Measurements from ENCODE around the gene SORCS3.

Gene SORCS3

DNA sequence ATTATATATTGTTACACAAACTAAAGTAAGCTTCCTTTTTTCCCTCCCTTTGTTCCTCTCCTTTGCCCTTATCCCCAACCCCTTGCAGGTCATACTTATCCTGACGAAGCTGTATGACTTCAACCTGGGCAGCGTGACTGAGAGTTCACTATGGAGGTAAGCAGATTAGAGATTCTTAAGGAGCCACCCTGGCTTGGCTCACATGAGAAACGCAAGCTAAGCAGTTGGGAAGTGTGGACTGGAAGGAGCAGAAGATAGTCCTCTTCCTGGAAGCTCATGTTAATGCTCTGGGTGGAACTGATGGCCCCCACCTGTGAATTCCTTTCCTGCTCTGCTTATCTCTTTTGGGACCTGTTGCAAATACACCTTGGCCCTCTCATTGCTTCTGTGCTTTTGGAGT, 201.6 kb downstream of the SORCS3 start:
- no peak for DNase-seq (ENCODE audit: low read depth in 2 of 2)

DNA sequence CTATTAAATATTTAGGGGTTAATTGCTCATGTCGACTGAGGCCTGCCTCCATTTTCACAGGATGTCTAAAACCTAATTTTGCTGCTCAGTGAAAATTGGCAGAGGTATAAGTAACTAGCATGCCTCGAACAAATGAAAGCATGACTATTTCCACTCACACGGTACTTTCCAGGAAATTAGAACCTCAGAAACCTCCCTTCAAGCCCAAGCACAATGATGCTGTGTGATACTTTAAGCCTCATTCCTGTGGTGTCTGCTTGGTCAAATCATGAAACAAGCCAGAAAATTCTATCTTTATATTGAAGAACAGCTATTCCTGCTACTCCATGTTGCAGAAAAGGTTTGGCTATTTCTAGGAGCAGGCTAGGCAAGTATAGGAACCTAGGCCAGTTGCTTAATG, 203.0 kb downstream of the SORCS3 start:
- no peak for DNase-seq (ENCODE audit: low read depth in 2 of 2)

DNA sequence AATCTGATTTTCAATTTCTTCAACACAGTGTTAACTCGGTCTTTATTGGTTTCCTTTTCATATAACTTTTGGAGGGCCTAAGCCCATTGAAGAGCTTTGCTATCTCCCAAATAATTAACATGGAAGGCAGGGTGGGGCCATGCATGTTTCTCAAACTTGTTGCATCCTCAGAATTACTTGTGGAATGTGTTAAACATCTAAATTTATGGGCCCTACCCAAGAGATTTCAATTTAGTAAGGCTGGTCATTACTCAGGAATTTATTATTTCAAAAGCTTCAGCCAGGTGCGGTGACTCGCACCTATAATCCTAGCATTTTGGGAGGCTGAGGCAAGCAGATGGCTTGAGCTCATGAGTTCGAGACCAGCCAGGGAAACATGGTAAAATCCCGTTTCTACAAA, 208.9 kb downstream of the SORCS3 start:
- no peak for DNase-seq (ENCODE audit: low read depth in 2 of 2)

DNA sequence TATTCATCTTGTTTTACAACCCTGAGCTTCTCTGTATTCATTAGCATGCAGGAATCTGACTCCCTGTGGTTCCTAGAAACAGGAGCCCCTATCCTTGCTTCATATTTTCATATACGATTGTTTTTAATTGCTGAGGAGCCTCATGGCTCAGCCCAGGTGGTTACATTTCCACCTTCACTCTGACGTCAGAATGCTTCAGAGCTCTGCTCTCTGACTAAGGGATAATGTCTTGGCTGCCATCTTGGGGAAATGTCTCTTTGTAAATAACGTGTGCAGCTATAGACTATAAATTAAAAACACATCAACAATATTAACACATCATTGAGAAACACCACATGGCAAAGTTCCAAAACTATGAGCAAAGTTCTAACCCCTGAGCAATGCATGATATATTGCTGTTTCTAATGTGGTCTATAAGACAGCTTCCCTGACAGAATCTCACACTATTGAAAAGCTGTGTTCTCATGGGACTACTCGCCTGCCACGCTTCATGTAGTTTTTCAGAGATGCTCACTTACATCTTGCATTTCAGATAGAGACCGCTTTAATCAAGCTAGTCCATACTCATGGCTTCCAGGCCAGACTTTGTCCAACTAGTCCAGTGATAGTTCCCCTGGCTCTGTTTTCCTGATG, 227.0 kb downstream of the SORCS3 start:
- DNase-seq (ENCODE audit: low read depth in 2 of 2) = no peak

DNA sequence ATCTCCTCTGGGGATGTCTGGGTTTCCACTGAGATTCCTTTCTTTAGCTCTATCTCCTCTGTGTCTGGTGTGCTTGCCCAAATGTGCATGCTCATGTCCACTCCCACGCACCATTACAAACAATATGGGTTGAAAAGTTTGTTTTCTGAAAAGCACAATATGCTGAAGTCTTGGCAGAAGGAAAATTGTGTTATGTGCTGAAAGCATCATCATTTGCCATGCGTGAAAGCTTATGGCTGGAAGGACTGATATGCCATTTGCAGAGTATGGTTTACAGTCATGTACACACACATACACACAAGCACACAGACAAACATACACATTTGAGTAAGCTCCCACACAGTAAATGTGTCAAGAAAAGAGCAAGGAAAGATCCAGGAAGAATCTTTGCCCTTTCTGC, 231.6 kb downstream of the SORCS3 start:
- no peak for DNase-seq (ENCODE audit: low read depth in 2 of 2)

DNA sequence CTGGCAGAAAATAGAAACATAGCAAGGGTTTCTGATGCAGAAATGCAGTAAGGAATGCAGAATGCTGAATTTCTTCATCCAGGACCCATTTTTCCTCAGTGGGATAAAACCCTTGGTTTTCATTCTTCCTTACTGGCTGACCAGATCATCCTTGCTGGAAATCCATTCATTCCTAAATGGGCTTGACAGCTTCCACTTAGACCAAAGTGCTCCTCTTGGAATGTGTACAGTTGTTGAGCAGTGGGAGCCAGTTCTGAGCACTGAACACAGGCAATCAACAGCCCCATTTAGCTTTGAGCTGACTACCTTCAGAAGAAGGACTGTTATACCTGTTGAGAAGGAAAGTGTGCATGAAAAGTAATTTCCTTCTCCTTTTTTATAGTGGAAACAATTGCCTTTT, 232.1 kb downstream of the SORCS3 start:
- DNase-seq (ENCODE audit: low read depth in 2 of 2) = no peak

DNA sequence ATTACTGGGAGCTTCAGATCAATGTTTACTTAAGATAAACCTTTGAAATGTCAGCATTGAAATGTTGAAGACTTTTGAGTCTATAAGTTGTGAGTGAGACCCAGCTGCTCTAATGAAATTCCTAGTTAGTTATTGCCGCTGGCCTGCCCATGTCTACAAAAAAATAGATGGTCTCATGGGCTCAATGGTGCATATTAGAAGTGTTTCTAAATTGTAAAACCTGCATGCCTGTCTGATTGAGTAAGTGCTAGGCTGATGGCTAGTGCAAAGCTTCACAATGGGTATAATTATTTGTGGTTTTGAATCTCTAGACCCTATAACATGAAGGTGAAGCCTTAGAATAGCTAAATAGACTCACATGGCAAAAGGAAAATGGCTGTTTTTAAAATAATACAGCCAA, 234.5 kb downstream of the SORCS3 start:
- no peak for DNase-seq (ENCODE audit: low read depth in 2 of 2)

DNA sequence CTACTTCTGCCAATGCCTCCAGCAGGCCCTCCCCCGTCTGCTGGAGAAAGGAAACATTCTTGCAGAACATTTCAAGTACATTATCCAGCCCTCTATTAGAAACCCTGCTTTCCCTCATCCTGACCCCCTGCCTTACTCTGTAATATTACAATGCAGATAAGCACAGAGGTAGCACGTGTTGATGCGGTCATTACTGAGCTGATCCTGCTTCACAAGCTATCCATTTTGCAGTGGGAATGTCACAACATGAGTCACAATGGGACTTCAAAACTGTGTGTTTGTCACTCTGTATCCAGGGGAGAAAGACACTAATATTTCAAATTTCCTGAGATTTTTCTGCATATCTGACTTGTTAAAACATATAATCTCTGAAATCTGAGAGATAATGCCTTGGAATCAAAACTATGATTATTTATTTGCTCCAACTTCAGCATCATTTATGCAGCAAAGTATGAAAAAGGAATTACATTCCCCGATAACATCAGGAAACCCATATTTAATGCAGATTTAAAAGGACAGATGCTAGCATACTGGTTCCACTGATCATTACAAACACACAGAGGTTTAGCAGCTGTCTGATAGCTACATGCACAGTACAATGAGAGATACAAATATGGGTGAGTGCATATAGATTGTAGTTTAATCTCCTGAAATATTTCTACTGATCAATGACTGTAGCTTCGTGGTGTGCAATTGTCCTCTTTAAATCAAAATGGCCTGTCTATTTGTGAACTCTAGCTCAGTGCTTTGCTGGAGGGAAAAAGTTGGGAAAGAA, 239.7 kb downstream of the SORCS3 start:
- no peak for DNase-seq (ENCODE audit: low read depth in 2 of 2)

DNA sequence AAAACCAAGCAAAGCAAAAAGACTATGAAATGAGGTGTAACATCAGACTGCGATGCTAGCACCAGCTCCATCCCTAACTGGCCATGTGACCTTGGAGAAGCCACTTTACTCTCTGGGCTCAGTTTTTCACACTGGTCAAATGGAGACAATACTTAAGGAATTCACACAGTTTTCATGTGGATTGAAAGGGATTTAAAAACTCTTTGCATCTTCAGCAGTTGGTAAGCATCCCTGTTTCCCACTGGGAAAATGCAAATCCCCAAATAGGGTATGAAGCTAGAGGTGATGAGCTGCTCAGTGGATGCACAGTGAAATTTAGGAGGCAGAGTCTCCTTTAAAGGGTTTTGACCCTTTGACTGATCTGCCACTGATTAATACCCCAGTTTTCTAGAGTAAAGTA, 240.7 kb downstream of the SORCS3 start:
- no peak for DNase-seq (ENCODE audit: low read depth in 2 of 2)

DNA sequence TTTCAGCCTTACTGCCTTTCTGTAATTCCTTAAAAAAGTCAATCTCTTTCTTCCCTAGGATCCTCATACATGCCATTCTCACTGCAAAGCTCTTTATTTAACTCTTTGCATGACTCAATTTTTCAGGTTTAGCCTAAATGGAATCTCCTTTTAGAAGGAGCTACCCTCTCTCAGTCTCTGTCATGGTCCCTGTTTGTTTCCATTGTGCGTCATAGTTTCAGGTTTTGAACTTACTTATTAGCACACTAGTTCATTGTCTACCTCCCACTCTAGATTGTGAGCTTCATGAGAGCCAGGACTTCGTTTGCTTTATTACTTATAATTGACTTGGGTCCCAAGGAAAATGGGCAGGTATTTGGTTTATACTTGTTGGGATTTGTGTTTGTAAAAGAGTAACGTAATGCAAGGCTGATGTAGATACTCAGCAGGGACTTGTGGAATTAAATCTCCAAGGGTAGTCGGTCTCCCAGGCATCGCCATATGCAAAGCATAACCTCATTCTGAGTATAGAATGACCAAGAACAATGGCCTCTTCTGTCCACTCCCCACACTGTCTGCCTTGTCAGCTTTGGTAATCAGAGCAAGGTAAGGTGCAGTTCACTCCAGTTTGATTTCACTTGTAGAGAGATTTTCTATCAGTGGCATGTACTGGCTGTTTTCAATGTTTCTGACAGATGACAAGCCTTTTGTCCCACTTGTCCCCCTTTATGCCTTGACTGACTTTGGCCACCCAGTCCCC, 252.0 kb downstream of the SORCS3 start:
- DNase-seq (ENCODE audit: low read depth in 2 of 2) = no peak

DNA sequence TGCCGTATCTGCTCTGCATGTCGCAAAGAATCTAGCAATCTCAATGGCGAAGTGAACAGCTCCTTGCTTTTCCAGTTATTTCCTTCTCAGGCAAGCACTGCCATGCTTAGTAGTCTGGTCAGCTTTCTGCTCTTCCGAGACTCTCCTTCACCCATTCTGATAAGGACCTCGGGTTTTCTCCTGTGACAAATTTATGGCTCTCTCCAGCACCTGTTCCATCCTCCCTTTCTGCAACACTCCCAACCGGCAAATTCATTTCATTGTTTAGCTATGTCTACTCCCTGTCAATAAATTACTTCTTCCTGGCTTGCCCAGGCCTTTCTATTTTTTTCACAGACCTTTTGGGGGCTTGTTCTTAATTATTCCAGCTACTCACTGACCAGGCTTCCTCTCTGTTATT, 252.6 kb downstream of the SORCS3 start:
- DNase-seq (ENCODE audit: low read depth in 2 of 2) = no peak

DNA sequence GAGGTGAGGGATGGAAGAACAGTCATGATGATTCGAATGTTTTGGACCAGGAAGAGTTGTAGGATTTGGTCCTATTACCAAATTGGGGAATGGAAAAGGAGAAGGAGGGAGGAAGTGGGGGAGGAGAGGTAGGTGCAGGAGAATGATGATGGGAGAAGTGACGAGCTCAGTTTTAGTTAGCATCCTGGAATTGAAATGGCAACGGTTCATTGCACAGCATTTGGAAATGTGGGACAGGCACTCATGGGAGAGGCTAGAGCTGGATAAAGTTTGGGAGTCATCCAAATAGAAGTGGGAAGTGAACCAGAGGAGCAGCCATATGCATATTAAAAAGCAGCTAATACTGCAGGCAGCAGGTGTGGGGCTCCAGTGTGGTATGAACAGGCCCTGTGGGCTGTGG, 253.6 kb downstream of the SORCS3 start:
- DNase-seq (ENCODE audit: low read depth in 2 of 2) = no peak

DNA sequence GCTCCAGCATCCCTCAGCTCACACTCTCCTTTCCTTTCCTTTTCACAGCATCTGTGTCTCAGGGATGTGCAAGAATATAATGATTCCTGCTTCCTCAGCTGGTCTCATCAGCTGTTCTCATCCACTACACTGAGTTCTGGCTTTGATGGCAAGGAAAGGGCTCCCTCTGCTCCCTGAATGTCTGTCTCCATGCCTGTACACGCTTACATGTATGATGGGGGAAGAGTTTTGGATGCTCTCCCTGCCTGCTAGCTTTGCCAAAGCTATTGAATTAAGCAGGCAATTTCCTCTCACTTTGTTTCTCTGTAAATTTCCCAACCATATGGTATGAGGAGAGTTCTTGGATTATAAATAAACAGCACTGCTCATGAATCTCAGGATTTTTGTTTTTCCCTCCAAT, 254.5 kb downstream of the SORCS3 start:
- no peak for DNase-seq (ENCODE audit: low read depth in 2 of 2)

DNA sequence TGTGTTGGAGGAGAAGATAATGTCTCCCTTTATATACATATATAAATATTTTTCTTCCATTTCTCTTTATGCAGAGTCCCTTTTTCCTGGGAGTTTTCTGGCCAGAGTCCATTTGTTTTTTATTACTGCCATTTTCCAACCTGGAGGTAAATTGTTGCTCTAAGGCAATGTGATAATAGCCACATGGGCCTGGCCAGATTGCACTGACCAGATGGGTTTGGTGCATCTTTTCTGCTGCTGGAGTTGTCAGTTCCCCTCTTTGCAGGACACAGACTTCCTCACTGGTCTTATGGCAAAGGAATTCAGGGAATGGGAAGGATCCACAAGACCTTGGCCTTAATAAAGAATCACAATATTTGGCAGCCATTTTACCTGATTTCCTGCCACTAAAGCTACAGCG, 254.9 kb downstream of the SORCS3 start:
- no peak for DNase-seq (ENCODE audit: low read depth in 2 of 2)

DNA sequence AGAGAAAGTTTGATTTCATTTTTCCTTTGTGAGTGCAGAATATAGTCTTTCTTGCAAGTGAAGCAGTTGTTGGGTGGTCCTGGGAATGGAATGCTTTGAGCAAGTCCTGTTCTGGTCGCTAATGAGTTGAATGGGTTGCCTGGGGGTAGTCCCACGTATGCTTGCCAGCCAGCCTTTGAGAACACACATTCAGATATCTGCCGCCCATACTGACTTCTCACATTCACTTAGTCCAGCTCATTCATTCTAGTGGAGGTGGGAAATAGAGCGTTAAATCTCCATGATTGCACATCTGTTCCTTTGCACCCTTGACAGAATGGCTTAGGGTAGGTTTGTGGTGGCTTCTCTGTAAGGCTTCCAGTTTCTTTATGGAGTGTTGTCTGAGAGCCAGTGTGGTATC, 256.6 kb downstream of the SORCS3 start:
- DNase-seq (ENCODE audit: low read depth in 2 of 2) = no peak

DNA sequence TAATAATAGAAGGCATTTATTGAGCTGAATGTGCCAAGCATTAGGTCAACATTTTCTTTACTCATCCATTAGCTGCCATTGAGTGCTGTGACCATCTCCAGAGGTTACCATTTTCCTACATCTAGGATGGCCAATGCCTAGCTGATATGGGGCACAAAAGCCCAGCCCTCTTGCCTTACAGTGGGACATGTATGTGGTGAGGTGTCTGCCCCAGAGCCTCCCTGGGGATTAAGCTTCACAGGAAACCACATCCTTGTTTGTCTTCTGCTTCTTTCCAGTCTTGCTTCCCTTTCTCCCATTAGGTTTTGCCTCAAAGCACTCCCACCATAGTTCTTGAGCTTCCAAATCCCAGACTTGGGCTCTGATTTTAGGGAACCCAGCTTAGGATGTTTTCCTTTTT, 258.7 kb downstream of the SORCS3 start:
- DNase-seq (ENCODE audit: low read depth in 2 of 2) = no peak

DNA sequence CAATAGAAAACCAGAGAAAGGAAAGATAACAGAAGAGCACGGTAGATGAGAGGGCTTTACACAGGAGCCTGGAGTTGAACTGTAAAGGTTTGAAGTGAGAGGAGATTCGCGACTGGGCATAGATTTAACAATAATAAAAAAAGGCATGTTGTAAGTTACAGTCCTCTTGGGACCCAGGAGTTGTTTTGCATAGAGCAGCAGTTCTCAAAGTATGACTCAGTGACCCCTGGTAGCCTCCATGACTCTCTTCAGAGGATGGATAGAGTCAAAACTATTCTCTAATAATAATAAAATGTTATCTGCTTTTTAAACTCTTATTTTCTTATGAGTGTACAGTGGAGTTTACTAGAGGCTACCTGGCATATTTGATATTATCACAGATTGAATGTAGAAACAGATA, 262.3 kb downstream of the SORCS3 start:
- peak in 1 of 2 experiments; percentile 0 for DNase-seq (ENCODE audit: low read depth in 2 of 2)

DNA sequence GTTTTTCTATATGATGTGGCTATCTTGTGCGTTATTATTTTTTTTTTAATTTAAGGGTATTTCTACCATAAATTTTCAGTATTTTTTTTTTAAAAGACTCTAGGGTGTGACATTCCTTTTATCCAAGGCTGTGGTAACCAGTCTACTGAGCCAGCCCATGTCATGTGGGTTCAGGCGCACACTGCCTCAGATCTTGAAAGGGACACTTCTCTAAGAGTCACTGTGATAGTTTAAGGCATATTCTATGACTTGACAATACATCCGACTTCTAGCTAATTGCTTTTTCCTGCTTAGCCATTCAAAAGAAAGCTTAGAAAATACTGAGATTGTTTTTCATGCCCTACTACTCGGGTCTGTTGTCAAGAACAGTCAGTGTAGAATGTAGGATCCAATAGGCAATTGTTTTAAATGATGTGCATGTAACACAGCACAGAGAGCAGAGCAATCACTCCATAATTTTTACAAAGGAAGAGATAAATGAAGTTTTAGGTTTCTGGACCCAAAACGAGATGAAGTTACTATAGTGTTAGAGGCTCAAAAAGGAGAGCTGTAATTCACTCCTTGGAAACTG, 263.7 kb downstream of the SORCS3 start:
- no peak for DNase-seq (ENCODE audit: low read depth in 2 of 2)

DNA sequence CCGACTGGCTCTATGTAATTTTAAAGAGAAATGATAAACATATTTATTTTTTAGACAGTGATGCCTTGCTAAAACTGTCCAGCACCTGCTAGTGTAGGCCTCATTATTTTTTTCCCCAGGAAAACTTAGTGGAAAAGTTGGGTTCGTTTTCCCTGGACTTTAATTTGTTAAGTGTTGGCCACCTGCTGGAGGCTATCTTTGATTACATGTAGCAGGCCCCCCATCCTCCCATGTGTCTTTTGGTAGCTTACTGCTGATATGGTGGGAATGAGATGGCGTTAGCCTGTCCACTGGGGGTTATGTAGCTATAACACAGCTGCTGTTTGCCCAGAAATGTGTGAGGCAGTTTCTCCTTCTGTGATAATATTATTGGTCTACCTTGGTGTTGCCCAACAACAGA, 265.0 kb downstream of the SORCS3 start:
- no peak for DNase-seq (ENCODE audit: low read depth in 2 of 2)

DNA sequence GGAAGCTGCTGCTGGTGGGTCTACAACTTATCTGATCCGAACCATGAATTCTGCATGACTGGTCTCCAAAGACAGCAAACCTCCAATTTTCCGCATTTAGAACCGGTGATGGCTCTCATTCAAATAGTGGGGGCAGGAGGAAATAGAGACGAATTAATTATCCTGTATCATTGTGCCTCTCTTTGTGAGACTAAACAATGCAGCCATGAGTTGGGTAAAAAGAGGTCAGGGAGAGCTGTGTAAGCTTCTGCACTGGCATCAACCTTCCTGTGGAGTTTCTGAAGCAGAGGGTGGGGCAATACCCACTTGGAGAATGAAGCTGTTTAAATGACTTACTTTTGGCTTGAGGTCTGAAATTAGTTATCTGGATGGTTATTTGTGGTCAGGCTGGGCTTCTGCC, 266.4 kb downstream of the SORCS3 start:
- no peak for DNase-seq (ENCODE audit: low read depth in 2 of 2)

DNA sequence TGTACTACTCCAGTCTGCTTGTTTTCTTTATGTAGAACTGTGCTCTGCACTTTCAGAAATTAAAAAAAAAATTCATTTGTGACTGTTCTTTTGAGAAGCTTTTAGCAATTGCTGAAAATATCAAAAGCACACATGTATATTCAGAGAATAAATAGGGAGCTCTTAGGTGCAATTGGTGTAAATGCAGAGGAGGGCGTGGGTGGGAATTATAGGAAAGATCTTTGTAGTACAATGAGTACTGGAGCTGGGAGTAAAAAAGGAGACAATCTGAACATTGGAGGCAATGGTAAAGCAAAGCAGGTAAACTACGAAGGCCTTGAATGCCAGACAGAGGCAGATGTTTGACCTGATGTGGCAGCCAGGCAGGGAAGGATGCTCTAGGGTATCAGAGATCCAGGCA, 267.5 kb downstream of the SORCS3 start:
- DNase-seq (ENCODE audit: low read depth in 2 of 2) = no peak

DNA sequence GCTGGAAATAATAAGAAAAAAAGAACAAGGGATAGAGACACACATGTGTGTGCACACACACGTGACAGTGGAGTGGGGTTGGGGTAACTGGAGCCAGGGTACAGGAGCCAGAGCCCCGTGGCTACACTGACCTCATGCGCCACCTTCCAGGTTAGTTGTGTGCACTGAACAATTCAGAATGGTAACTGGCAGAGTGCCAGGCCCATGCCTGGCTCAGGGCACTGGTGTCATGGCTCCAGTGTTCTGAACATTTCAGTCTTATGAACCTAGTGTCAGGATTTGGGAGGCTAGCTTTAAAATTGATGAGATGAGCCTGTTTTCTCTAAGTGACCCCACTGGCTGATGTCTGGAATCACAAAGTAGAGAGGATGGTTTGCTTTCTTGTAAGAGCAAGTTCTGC, 269.6 kb downstream of the SORCS3 start:
- no peak for DNase-seq (ENCODE audit: low read depth in 2 of 2)

DNA sequence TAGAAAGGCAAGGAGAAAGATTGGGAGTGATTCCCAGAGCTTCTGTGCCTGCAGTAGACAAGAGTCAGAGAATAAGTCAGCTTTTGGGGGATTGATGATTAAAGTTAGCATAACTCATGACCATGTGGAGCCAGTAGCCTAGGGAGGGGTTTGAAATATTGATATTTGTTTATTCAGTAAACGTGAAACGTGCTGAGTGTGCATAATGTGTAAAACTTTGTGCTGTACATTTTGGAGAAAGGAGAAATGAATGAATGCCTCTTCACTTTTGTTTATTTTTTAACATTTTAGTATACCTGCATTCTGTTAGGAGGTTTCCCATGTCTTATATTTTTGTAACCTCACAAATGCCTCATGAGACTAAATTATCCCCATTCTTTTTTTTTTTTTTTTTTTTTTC, 272.3 kb downstream of the SORCS3 start:
- DNase-seq (ENCODE audit: low read depth in 2 of 2) = no peak
